NCI-H1436 (cell line): ENCODE results near the gene OR2AP1.
"Not testable (repeated sequence)": the region's sequence is repeated elsewhere in the genome, so short reads cannot be mapped to it uniquely, and the experiment has no call there.

Experiments used
- DNase-seq: peaks from one replicate; lab custom pipeline; 2025; lab: John Stamatoyannopoulos, UW

Gene OR2AP1

GRCh38 chr12:55572168-55572567 is at the start of gene OR2AP1:
Gene OR2AP1, plus strand, starts transcription at chr12:55572468. Its CDS starts 1,947 bp downstream, at chr12:55574415.
- no peak for DNase-seq

- DNase-seq: not testable (repeated sequence)
Observed at GRCh38 chr12:55548235-55548634, 24.0 kb upstream of the OR2AP1 start.

GRCh38 chr12:55548756-55549155 is 23.5 kb upstream of the OR2AP1 start:
- DNase-seq: no peak

GRCh38 chr12:55549302-55549701 is 23.0 kb upstream of the OR2AP1 start, which contains the start of gene OR6C4:
Gene OR6C4, plus strand, starts transcription at chr12:55549602. Its CDS starts 1,625 bp downstream, at chr12:55551227.
- DNase-seq: no peak

GRCh38 chr12:55554296-55554695 is 18.0 kb upstream of the OR2AP1 start:
- no peak for DNase-seq

- not testable (repeated sequence) for DNase-seq
Observed at GRCh38 chr12:55570060-55570459, 2.2 kb upstream of the OR2AP1 start.

GRCh38 chr12:55570689-55571088 is 1.6 kb upstream of the OR2AP1 start:
- DNase-seq: not testable (repeated sequence)

GRCh38 chr12:55582066-55582465 is 9.8 kb downstream of the OR2AP1 start:
- no peak for DNase-seq

GRCh38 chr12:55585817-55586216 is 13.5 kb downstream of the OR2AP1 start:
- no peak for DNase-seq

GRCh38 chr12:55590152-55590551 is 17.9 kb downstream of the OR2AP1 start:
- DNase-seq: not testable (repeated sequence)

- no peak for DNase-seq
Observed at GRCh38 chr12:55607821-55608594, 35.7 kb downstream of the OR2AP1 start.

GRCh38 chr12:55610598-55610997 is 38.3 kb downstream of the OR2AP1 start:
- DNase-seq: no peak

GRCh38 chr12:55612646-55613045 is 40.4 kb downstream of the OR2AP1 start:
- no peak for DNase-seq

GRCh38 chr12:55614764-55615163 is 42.5 kb downstream of the OR2AP1 start:
- DNase-seq: no peak

- peak; percentile 54 for DNase-seq
Observed at GRCh38 chr12:55619354-55620138, 47.3 kb downstream of the OR2AP1 start.

- no peak for DNase-seq
Observed at GRCh38 chr12:55624056-55624455, 51.8 kb downstream of the OR2AP1 start.
